C4-2B (cell line): Measurements from ENCODE around the gene CACNA2D3.

Source experiments
- CTCF ChIP-seq: fragments of 450-650 bp; conservative IDR thresholded peaks from 2 replicates; pipeline ENCODE4 v1.5.1; 2017; ENCODE audit warnings: mild to moderate bottlenecking
- ZFX ChIP-seq: fragments of 450-650 bp; IDR thresholded peaks from 2 replicates; pipeline ENCODE4 v1.6.1; 2017

- no peak for TF ChIP-seq CTCF
- TF ChIP-seq ZFX, result no peak
Observed at GRCh38 chr3:54134713-54135112, 12.4 kb downstream of the CACNA2D3 start.
